Stimulated activated CD4-positive, alpha-beta T cell treated with anti-CD3 and anti-CD28 coated beads, Interleukin-2, amount 100 ng/mL, for 4 hours (primary cell): ENCODE measurements around the gene SFPQ.
"Not testable (repeated sequence)": the region's sequence is repeated elsewhere in the genome, so short reads cannot be mapped to it uniquely, and the experiment has no call there.

Source experiments
- DNase-seq: peaks from one replicate; pipeline ENCODE4 v3.0.0-alpha.2; 2020; ENCODE audit warnings: low read depth

Gene SFPQ, protein sequence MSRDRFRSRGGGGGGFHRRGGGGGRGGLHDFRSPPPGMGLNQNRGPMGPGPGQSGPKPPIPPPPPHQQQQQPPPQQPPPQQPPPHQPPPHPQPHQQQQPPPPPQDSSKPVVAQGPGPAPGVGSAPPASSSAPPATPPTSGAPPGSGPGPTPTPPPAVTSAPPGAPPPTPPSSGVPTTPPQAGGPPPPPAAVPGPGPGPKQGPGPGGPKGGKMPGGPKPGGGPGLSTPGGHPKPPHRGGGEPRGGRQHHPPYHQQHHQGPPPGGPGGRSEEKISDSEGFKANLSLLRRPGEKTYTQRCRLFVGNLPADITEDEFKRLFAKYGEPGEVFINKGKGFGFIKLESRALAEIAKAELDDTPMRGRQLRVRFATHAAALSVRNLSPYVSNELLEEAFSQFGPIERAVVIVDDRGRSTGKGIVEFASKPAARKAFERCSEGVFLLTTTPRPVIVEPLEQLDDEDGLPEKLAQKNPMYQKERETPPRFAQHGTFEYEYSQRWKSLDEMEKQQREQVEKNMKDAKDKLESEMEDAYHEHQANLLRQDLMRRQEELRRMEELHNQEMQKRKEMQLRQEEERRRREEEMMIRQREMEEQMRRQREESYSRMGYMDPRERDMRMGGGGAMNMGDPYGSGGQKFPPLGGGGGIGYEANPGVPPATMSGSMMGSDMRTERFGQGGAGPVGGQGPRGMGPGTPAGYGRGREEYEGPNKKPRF

GRCh38 chr1:35192853-35193664, at the start of gene SFPQ:
Gene SFPQ (minus strand): TSS chr1:35193145. CDS start chr1:35193049, 96 bp downstream.
- DNase-seq = peak; percentile 95

- DNase-seq = not testable (repeated sequence)
These were observed 43.8 kb upstream of the SFPQ start for GRCh38 chr1:35236772-35237171.

DNA sequence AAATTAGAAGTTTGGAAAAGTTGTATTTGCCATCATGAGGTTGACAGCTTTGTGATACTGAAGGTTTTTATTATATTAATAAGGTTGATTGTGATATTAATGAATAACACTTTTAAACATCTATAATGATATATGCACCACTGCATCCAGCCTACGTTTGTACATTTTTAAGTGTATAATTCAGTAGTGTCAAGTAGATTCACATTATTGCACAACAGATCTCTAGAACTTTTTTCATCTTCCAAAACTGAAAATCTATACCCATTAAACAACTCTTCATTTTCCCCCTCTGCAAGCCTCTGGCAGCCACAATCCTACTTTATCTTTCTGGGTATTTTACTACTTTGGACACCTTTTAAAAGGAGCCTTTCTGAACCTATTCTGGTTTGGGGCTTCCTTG, 38.3 kb upstream of the SFPQ start:
- DNase-seq = no peak

DNA sequence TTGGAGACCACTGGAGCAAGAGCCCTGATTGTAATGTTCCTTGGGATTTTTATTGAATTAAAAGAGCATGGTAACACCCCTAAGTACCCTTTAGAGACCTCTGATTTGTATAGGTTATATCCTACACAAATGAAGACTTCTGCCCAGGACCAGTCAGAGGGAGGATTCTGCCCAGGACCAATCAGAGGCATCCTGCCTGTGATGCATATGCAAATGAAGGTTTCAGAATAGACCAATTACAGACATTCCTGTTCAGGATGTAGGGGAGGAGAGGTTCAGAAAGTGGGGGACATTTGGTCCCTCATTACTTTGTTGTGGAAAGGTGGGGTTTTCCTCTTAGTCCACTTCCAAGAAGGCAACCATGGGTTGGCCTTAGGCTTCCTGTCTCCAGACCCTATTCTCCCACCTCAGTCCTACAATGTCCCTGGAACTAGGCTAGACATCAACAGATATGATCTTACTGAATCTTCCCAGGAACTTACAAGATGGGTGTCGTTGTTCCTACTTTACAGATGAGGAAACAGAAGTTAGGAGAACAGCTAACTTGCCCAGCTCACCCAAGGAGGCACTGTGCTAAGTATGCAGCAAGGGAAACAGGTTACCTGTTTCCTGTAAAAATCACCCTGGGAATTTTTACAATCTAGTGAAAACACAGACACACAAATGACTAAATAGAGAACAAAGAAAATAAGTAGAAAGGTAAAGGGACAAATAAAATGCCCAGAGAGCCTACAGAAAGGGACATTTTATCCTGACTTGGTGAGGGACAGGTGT, 36.8 kb upstream of the SFPQ start:
- no peak for DNase-seq

DNA sequence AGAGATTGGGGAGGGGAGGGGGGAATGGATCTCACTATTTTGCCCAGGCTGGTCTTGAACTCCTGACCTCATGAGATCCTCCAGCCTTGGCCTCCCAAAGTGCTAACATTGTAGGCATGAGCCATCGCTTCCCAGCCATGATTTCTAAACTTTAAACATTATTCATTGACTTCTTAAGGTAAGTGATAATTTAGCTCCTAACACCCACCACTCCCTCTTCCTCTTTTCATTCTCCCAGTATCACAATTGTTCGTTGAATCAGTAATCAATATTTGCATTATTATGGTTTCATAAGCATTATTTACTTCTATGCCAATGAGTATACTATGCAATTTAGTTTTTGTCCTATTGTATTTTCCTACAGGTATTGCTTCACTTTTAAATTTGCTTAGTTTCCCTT, 33.6 kb upstream of the SFPQ start:
- DNase-seq = no peak

GRCh38 chr1:35223084-35223630, 30.2 kb upstream of the SFPQ start:
- no peak for DNase-seq

DNA sequence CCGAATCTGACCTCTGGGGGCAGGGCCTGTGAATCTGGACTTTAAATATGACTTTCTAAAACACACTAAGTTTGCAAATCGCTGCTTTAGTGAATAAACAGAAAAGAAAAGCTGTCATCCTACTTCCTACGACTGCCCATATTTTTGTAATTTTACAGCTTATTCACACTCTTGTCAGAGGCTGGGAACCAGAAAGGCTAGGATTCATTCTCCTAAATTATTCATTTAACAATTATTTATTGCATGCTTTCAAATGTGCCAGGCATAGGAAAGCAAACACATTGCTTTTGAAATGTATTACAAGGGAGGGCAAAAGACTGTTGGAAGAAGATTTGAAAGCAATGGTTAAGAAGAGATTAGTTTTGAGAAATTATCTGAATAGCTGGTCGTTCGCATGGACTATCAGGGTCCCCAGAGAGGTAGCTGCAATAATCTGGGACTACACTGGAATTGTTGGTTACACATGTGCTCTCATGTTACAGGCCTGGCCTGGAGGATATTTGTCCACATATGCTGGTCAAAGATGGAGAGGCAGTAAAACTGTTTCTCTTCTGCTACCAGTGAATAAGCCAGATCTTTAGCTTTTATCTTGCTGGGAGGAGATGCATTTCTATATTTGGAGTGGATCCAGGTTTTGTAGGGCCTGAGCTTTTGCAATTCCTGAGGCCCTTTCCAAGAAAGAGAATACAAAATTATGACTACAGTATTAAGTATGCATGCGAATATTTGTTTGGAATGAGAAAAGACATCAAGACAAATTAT, 29.6 kb upstream of the SFPQ start:
- DNase-seq = no peak

DNA sequence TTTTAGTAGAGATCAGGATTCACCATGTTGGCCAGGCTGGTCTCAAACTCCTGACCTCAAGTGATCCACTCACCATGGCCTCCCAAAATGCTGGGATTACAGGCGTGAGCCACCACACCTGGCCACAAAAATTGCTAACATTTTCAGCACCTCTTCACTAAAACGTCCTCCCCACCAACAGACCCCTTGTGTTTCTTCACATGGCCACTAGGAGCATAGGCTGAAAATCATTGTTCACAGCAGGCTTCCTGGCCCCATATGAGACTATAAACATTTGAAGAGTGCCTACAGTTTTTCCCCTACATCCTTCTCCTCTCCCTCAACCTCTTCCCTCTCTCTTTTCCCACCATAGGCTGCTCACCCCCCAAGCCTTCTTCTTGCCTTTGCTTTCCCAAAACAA, 28.0 kb upstream of the SFPQ start:
- no peak for DNase-seq

DNA sequence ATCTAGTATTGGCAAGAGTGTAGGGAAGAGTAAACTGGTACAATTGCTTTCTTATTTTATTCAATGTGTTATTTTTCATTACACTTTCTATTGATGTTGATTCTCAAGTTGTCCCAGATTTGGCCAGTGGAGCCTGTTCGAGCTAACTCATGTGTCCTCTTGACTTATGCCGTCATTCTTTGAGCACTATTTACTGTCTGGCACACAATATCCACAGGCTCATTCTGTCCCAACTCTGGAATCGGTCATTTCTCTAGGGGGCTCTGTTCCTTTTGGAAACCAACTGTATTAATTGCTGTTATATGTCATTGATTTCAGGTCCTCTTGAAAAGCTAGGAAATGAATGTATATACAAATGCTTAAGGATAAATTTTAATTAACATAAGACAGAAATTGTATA, 22.4 kb upstream of the SFPQ start:
- no peak for DNase-seq

DNA sequence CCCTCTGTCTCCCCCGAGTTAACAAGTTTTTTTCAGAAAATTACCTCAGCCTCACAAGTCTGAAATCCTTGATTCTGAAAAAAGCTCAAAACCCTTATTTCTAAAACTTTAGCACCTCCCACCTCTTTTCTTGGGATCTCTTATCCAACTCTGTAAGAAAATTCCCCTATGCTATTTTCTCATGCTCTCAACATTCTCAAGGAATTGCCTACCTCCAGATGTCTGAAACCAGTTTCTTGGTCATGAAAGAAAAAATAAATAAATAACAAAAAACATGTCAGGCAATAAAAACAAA, 18.1 kb upstream of the SFPQ start:
- DNase-seq = no peak

- no peak for DNase-seq
These were observed 17.6 kb upstream of the SFPQ start for GRCh38 chr1:35210321-35211119.

- DNase-seq = no peak
These were observed 10.3 kb upstream of the SFPQ start for GRCh38 chr1:35203295-35203694.

DNA sequence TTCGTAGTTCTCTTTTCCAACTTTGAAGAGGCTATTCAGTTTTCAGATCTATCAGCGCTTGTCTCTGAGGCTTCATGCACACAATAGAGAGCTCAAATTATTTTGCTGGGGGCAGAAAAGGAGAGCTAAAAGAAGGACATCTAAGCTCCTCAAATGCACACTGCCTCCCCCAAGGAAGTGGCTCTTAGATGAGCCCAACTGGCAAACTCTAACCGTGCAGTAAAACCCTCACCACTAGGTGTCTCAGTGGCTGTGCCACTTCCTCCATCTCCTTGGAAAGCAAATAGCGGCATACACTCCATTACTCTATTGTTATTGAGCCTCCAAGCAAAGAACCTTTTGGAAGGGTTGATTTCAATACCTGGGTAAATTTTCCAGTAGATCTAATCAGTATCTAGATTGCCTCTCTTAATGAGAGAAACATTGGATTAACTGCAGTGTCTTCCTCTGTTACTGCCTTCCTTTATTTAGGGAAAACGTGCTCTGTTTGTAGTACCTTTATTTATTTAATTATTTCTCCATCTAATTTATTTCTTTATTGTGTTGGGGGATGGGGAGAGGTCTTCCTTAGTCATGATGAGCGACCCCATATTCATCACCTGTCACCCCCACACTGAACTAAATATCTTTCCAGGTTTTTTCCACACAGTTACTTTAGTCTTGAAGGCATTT, 9.2 kb upstream of the SFPQ start:
- DNase-seq = peak; percentile 58

GRCh38 chr1:35201631-35202030, 8.7 kb upstream of the SFPQ start:
- no peak for DNase-seq

GRCh38 chr1:35192056-35192852, 691 bp downstream of the SFPQ start:
- peak; percentile 86 for DNase-seq

GRCh38 chr1:35191429-35192055, 1.4 kb downstream of the SFPQ start:
- DNase-seq = no peak

DNA sequence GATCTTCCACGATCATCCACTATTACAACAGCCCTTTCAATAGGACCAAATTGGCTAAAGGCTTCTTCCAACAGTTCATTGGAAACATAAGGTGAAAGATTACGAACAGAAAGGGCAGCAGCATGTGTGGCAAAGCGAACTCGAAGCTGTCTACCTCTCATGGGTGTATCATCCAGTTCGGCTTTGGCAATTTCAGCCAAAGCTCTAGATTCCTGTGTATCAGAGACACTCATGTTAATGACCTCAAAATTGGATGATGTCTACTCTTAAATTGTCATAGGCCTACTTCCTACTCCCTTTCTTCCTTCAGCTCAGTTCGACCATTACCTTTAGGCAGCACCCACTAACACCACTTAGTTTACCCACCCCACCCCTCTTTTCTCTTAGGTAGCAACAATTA, 2.2 kb downstream of the SFPQ start:
- no peak for DNase-seq
